IMR-90 (cell line): ENCODE measurements around the gene UBAP2L. TPM values are rescaled to one million over a fixed set of nuclear protein-coding genes. Genes with fewer than 3 reads are reported as not detected.

ENCODE experiments used
- ATAC-seq: fragments of 200-7000 bp; cut with Tn5 transposase; 2 replicates; pipeline ENCODE4 v1.9.1; 2020; ENCODE audit warnings: low read depth, mild to moderate bottlenecking, moderate library complexity
- BruUV-seq: library from RNA; stranded (reverse); fragments of 400-500 nt; replicated peaks from 2 replicates; lab custom pipeline; 2021; lab: Mats Ljungman, UMichigan
- CTCF ChIA-PET: fragments of 300-600 bp; formaldehyde crosslinking; extraction: SDS; loops from one replicate; lab custom pipeline; 2021; ENCODE audit warnings: antibody characterized with exemption; lab: Yijun Ruan, JAX
- POLR2A ChIA-PET: fragments of 300-600 bp; sonication (Branson Sonifier 250); formaldehyde crosslinking; loops from one replicate; lab custom pipeline; 2022; ENCODE audit warnings: antibody characterized with exemption; ENCODE audit not compliant: unreplicated experiment; lab: Charles Lee
- DNase-seq: peaks from one replicate; pipeline ENCODE4 v3.0.0; 2013
- H2AFZ ChIP-seq: replicated peaks from 2 replicates; pipeline ENCODE3; 2013; ENCODE audit warnings: low read length, mild to moderate bottlenecking; ENCODE audit not compliant: poor library complexity
- H2AK5ac ChIP-seq: 2 replicates; pipeline ENCODE4 v1.6.1; 2013; ENCODE audit warnings: low read depth, low read length, inconsistent platforms
- H2AK9ac ChIP-seq: replicated peaks from 2 replicates; pipeline ENCODE3; 2013; ENCODE audit warnings: mild to moderate bottlenecking, low read depth, low read length, moderate library complexity; ENCODE audit not compliant: poor library complexity
- H2BK120ac ChIP-seq: 2 replicates; pipeline ENCODE4 v1.6.1; 2013; ENCODE audit warnings: low read depth, low read length, inconsistent platforms
- H2BK15ac ChIP-seq: 3 replicates; pipeline ENCODE4 v1.6.1; 2013; ENCODE audit warnings: low read depth, low read length, inconsistent platforms
- H2BK20ac ChIP-seq: 2 replicates; pipeline ENCODE4 v1.6.1; 2013; ENCODE audit warnings: low read depth, mild to moderate bottlenecking, inconsistent platforms, low read length, moderate library complexity
- H2BK5ac ChIP-seq: 2 replicates; pipeline ENCODE4 v1.6.1; 2013; ENCODE audit warnings: mild to moderate bottlenecking, low read depth, low read length, inconsistent platforms; ENCODE audit not compliant: poor library complexity, severe bottlenecking
- H3K14ac ChIP-seq: replicated peaks from 2 replicates; pipeline ENCODE4 v1.6.1; 2013; ENCODE audit warnings: low read depth, low read length, inconsistent platforms
- H3K18ac ChIP-seq: 2 replicates; pipeline ENCODE4 v1.6.1; 2013; ENCODE audit warnings: low read depth, low read length, control low read depth
- H3K23ac ChIP-seq: 2 replicates; pipeline ENCODE4 v1.6.1; 2013; ENCODE audit warnings: low read depth, low read length, inconsistent platforms
- H3K27ac ChIP-seq: 2 replicates; pipeline ENCODE4 v1.5.1; 2013; ENCODE audit warnings: mild to moderate bottlenecking, control low read depth, low read length; ENCODE audit not compliant: insufficient read depth
- H3K27me3 ChIP-seq: 2 replicates; pipeline ENCODE4 v1.6.1; 2013; ENCODE audit warnings: low read length; ENCODE audit not compliant: control insufficient read depth, insufficient read depth
- H3K36me3 ChIP-seq: 2 replicates; pipeline ENCODE4 v1.6.1; 2013; ENCODE audit warnings: low read length, mixed read lengths; ENCODE audit not compliant: control insufficient read depth, insufficient read depth
- H3K4ac ChIP-seq: 2 replicates; pipeline ENCODE4 v1.6.1; 2013; ENCODE audit warnings: low read depth, low read length, inconsistent platforms
- H3K4me1 ChIP-seq: 2 replicates; pipeline ENCODE4 v1.6.1; 2013; ENCODE audit warnings: low read length, mixed read lengths; ENCODE audit not compliant: control insufficient read depth, insufficient read depth
- H3K4me2 ChIP-seq: 2 replicates; pipeline ENCODE4 v1.6.1; 2013; ENCODE audit warnings: low read depth, mild to moderate bottlenecking, control low read depth, low read length, moderate library complexity
- H3K4me3 ChIP-seq: 2 replicates; pipeline ENCODE4 v1.5.1; 2013; ENCODE audit warnings: low read depth, mild to moderate bottlenecking, control low read depth, low read length, moderate library complexity; ENCODE audit not compliant: insufficient read depth
- H3K56ac ChIP-seq: 2 replicates; pipeline ENCODE4 v1.6.1; 2013; ENCODE audit warnings: low read length, inconsistent platforms; ENCODE audit not compliant: insufficient read depth; ENCODE audit errors: extremely low read depth
- H3K79me1 ChIP-seq, 2 experiments: 2 replicates each; pipeline ENCODE4 v1.6.1; 2013; ENCODE audit warnings: low read length in 2 of 2, inconsistent platforms in 1 of 2, low read depth in 1 of 2
- H3K9ac ChIP-seq: 2 replicates; pipeline ENCODE4 v1.6.1; 2013; ENCODE audit warnings: low read depth, low read length, control low read depth
- H3K9me1 ChIP-seq: 2 replicates; pipeline ENCODE4 v1.6.1; 2013; ENCODE audit warnings: low read length, inconsistent platforms; ENCODE audit not compliant: insufficient read depth
- H3K9me3 ChIP-seq: 2 replicates; pipeline ENCODE4 v1.6.1; 2013; ENCODE audit warnings: low read length; ENCODE audit not compliant: control insufficient read depth, insufficient read depth
- H4K20me1 ChIP-seq: 2 replicates; pipeline ENCODE4 v1.6.1; 2013; ENCODE audit warnings: low read length, inconsistent platforms; ENCODE audit not compliant: insufficient read depth
- H4K5ac ChIP-seq: 2 replicates; pipeline ENCODE4 v1.6.1; 2013; ENCODE audit warnings: mild to moderate bottlenecking, low read depth, low read length, control low read depth
- H4K8ac ChIP-seq, 2 experiments: 2 replicates each; pipeline ENCODE4 v1.6.1; 2013; ENCODE audit warnings: low read depth in 2 of 2, low read length in 2 of 2, control low read depth in 1 of 2, inconsistent platforms in 1 of 2
- H4K91ac ChIP-seq: 2 replicates; pipeline ENCODE4 v1.6.1; 2013; ENCODE audit warnings: low read depth, low read length, inconsistent platforms; ENCODE audit not compliant: insufficient read depth
- CEBPB ChIP-seq: IDR thresholded peaks from 2 replicates; pipeline ENCODE4 v1.6.1; 2012; ENCODE audit warnings: low read depth, low read length, improper control_type of control experiment
- CHD1 ChIP-seq: IDR thresholded peaks from 2 replicates; pipeline ENCODE4 v1.6.1; 2012; ENCODE audit warnings: low read depth, low read length, improper control_type of control experiment
- MAFK ChIP-seq: IDR thresholded peaks from 2 replicates; pipeline ENCODE4 v1.6.1; 2012; ENCODE audit warnings: low read depth, low read length, improper control_type of control experiment
- POLR2A ChIP-seq: IDR thresholded peaks from 2 replicates; pipeline ENCODE4 v1.6.1; 2012; ENCODE audit warnings: mild to moderate bottlenecking, low read depth, low read length
- USF2 ChIP-seq: fragments of 150-350 bp; IDR thresholded peaks from 2 replicates; pipeline ENCODE4 v1.6.1; 2017; ENCODE audit warnings: mild to moderate bottlenecking, antibody characterized with exemption, low read length, low read depth
- WGBS, 2 experiments: methylation state at CpG; one replicate each; pipeline versions ENCODE4 v1.1.5 to v1.1.7; 2013; ENCODE audit warnings: missing lambda C conversion rate in 2 of 2; ENCODE audit not compliant: insufficient read length in 1 of 2; ENCODE audit errors: extremely low coverage in 2 of 2; 5-methylcytosine and 5-hydroxymethylcytosine counted together
- dilution Hi-C: fragments of 300-500 bp; cut with HindIII; formaldehyde crosslinking; loops from one replicate; pipeline ENCODE4 v1.14.3; 2018; ENCODE audit warnings: low sequenced_read_pairs; ENCODE audit not compliant: unreplicated experiment
- in situ Hi-C: fragments of 300-500 bp; cut with MboI; formaldehyde crosslinking; loops from 3 replicates; pipeline ENCODE4 v1.14.3; 2019; ENCODE audit warnings: low sequenced_read_pairs, inconsistent platforms, mixed read lengths
- intact Hi-C: fragments of 100-400 bp; cut with micrococcal nuclease; formaldehyde crosslinking; loops from 2 replicates; pipeline ENCODE4 v1.10.0; 2022
- polyA plus RNA-seq, 3 experiments: library from polyadenylated mRNA; depleted of rRNA; stranded (reverse); fragments of >200 nt; gene quantifications; 2 replicates each; pipeline ENCODE4 v1.2.3, GENCODE V29; 2012; ENCODE audit warnings: low replicate concordance in 1 of 3
- total RNA-seq: library from RNA; depleted of rRNA; stranded (reverse); fragments of >200 nt; gene quantifications from 2 replicates; pipeline ENCODE4 v1.2.3, GENCODE V29; 2012

The UBAP2L gene
- total and polyA plus RNA-seq, 2 of the 4 experiments (the other 2 are of a cell fraction), result 57.5 to 149 TPM

GRCh38 chr1:154221278-154222001, 685 bp downstream of the UBAP2L start:
- Histone ChIP-seq H3K9me1 (0 out of 2 replicates have a peak, but pooled peaks cover 2% of the 10 kb centered on the region), H3K4ac (peak overlapping the region; percentile 82), H2BK120ac (peak overlapping the region; percentile 29), H2AFZ (peak overlapping the region; percentile 91), H3K36me3 (peaks cover 24% of the 10 kb centered on the region), H2BK5ac (peak overlapping the region; percentile 98), H2AK5ac (peak overlapping the region; percentile 54), H3K56ac (peak overlapping the region; percentile 77; the same call in 1 of the 2 replicates), H3K4me3 (peak overlapping the region; percentile 94), H3K18ac (peak overlapping the region; percentile 75), H2AK9ac (peak overlapping the region; percentile 98), H4K91ac (peak overlapping the region; percentile 77), H4K20me1 (peaks cover 43% of the 10 kb centered on the region), H2BK15ac (no peak overlapping the region), H3K79me1 (peaks cover 19 to 56% of the 10 kb centered on the region in 2 experiments), H2BK20ac (no peak overlapping the region), H4K8ac (peak overlapping the region; percentile 56 to 88; a peak in 3 of 4 replicates), H3K14ac (peak overlapping the region; percentile 79), H3K23ac (peak overlapping the region; percentile 90; the same call in 1 of the 2 replicates), H3K9me3 (no peaks in the 10 kb centered on the region), H3K9ac (peak overlapping the region; percentile 99), H3K27ac (peak overlapping the region; percentile 98), H3K4me2 (peak overlapping the region; percentile 98), H3K27me3 (no peaks in the 10 kb centered on the region), H3K4me1 (no peaks in the 10 kb centered on the region; the same call in 1 of the 2 replicates), H4K5ac (peak overlapping the region; percentile 59)
- DNase-seq, result peak; percentile 87
- no peak for TF ChIP-seq MAFK
- TF ChIP-seq CEBPB, result peak; percentile 43; the same call in 1 of the 2 replicates
- peak; percentile 91 for TF ChIP-seq POLR2A
- TF ChIP-seq CHD1, result peak; percentile 97; the same call in 1 of the 2 replicates
- TF ChIP-seq USF2, result peak; percentile 14; the same call in 1 of the 2 replicates
- no CpG with 5 or more reads among the region's 28 CpGs for WGBS, 2 experiments
- ATAC-seq, result peak; percentile 22
- no TSS peak for BruUV-seq
- ChIA-PET CTCF (interaction anchor here (1.1 kb wide), 1 partner anchor 19 kb away, joined by 3 read pairs; no protein-coding TSS in a partner anchor), POLR2A (interaction anchor here (0.6 kb wide), 2 partner anchors 50 to 226 kb away, joined by 5 to 9 read pairs; no protein-coding TSS in a partner anchor)
- in situ Hi-C loops, result no loop called here
- intact Hi-C loops, result loop anchor here (5.0 kb wide), 1 partner anchor 36 kb away; no protein-coding TSS in a partner anchor
- dilution Hi-C loops, result no loop called here
